PC-9 (cell line): ENCODE results near the gene FA2H. TPM values are rescaled to one million over a fixed set of nuclear protein-coding genes. Genes with fewer than 3 reads are reported as not detected.

ENCODE experiments used
- BruUV-seq: library from RNA; stranded (reverse); fragments of 400-500 nt; replicated peaks from 2 replicates; lab custom pipeline; 2021; lab: Mats Ljungman, UMichigan
- CTCF ChIA-PET: fragments of 300-600 bp; sonication (Branson Sonifier 250); formaldehyde crosslinking; loops from one replicate; lab custom pipeline; 2022; ENCODE audit warnings: antibody characterized with exemption; lab: Charles Lee
- POLR2A ChIA-PET: fragments of 300-600 bp; sonication (Branson Sonifier 250); formaldehyde crosslinking; loops from one replicate; lab custom pipeline; 2022; ENCODE audit warnings: antibody characterized with exemption; ENCODE audit not compliant: unreplicated experiment; lab: Charles Lee
- DNase-seq, 2 experiments: peaks; one replicate each; pipeline versions ENCODE4 v3.0.0 to v3.0.0-alpha.2; 2015 to 2022; ENCODE audit warnings: mixed read lengths in 1 of 2
- H2AFZ ChIP-seq: fragments of 200-600 bp; sonication (generic); 2 replicates; pipeline ENCODE4 v1.8.1; 2017; ENCODE audit warnings: antibody characterized with exemption
- H3F3A ChIP-seq: fragments of 200-600 bp; sonication (generic); 2 replicates; pipeline ENCODE4 v1.8.1; 2017; ENCODE audit warnings: antibody characterized with exemption, mild to moderate bottlenecking, low read depth; ENCODE audit not compliant: insufficient read depth
- H3K27ac ChIP-seq: fragments of 200-600 bp; sonication (generic); 2 replicates; pipeline ENCODE4 v1.6.1; 2016; ENCODE audit warnings: mixed run types
- H3K27me3 ChIP-seq: fragments of 200-600 bp; sonication (generic); 2 replicates; pipeline ENCODE4 v1.6.1; 2016; ENCODE audit warnings: low read depth, mixed run types; ENCODE audit not compliant: insufficient read depth
- H3K36me3 ChIP-seq: fragments of 200-600 bp; sonication (generic); 2 replicates; pipeline ENCODE4 v1.6.1; 2016; ENCODE audit warnings: low read depth, mixed run types
- H3K4me1 ChIP-seq: fragments of 200-600 bp; sonication (generic); replicated peaks from 2 replicates; pipeline ENCODE4 v1.6.1; 2016; ENCODE audit warnings: mixed run types; ENCODE audit not compliant: insufficient read depth
- H3K4me2 ChIP-seq: fragments of 200-600 bp; sonication (generic); 2 replicates; pipeline ENCODE4 v1.6.1; 2017; ENCODE audit warnings: mixed run types
- H3K4me3 ChIP-seq: fragments of 200-600 bp; sonication (generic); 2 replicates; pipeline ENCODE4 v1.6.1; 2016; ENCODE audit warnings: mixed run types
- H3K79me2 ChIP-seq: fragments of 200-600 bp; sonication (generic); 2 replicates; pipeline ENCODE4 v1.6.1; 2017; ENCODE audit warnings: low read depth, mixed run types
- H3K9me2 ChIP-seq: fragments of 200-600 bp; sonication (generic); 2 replicates; pipeline ENCODE4 v1.8.1; 2017; ENCODE audit warnings: mild to moderate bottlenecking; ENCODE audit not compliant: insufficient read depth
- H3K9me3 ChIP-seq: fragments of 200-600 bp; sonication (generic); 2 replicates; pipeline ENCODE4 v1.8.1; 2016; ENCODE audit warnings: low read depth; ENCODE audit not compliant: insufficient read depth
- H4K20me1 ChIP-seq: fragments of 200-600 bp; sonication (generic); 2 replicates; pipeline ENCODE4 v1.8.1; 2017; ENCODE audit not compliant: insufficient read depth
- CTCF ChIP-seq: fragments of 200-600 bp; sonication (generic); conservative IDR thresholded peaks from 2 replicates; pipeline ENCODE4 v1.6.1; 2017; ENCODE audit warnings: mixed run types, antibody characterized with exemption, mild to moderate bottlenecking, moderate library complexity
- EZH2 ChIP-seq: fragments of 200-600 bp; sonication (generic); IDR thresholded peaks from 2 replicates; pipeline ENCODE4 v1.8.0; 2017; ENCODE audit warnings: antibody characterized with exemption, low read depth
- intact Hi-C: fragments of 100-400 bp; cut with micrococcal nuclease; formaldehyde crosslinking; loops from one replicate; pipeline ENCODE4 v1.10.0; 2022; ENCODE audit not compliant: unreplicated experiment
- total RNA-seq: library from RNA; stranded (reverse); gene quantifications from 2 replicates; pipeline ENCODE4 v1.2.3, GENCODE V29; 2021

FA2H gene
- total RNA-seq, 1 experiment from 2014 or later: 3.5 TPM

GRCh38 chr16:74727903-74728302 is 46.7 kb downstream of the FA2H start:
- Histone ChIP-seq H3K36me3 (no peaks in the 10 kb centered on the region), H3F3A (peaks cover 23% of the 10 kb centered on the region), H3K9me2 (no peaks in the 10 kb centered on the region), H3K79me2 (no peaks in the 10 kb centered on the region), H3K4me2 (no peak overlapping the region), H3K27ac (no peak overlapping the region), H2AFZ (no peak overlapping the region), H3K27me3 (no peaks in the 10 kb centered on the region), H4K20me1 (no peaks in the 10 kb centered on the region), H3K9me3 (peaks cover 3% of the 10 kb centered on the region; the same call in 1 of the 2 replicates), H3K4me3 (no peak overlapping the region), H3K4me1 (peaks cover 24% of the 10 kb centered on the region)
- POLR2A ChIA-PET: interaction anchor here (0.7 kb wide), 1 partner anchor 41 kb away, joined by 3 read pairs; no protein-coding TSS in a partner anchor
- CTCF ChIA-PET: no interaction called here
- no peak for DNase-seq
- intact Hi-C loops: no loop called here
- no TSS peak for BruUV-seq
- TF ChIP-seq CTCF (no peak), EZH2 (no peak)

- POLR2A ChIA-PET: no interaction called here
- no peaks in the 10 kb centered on the region for H3K27me3 ChIP-seq
- DNase-seq: no peak
Measured at GRCh38 chr16:74726716-74727115, 47.9 kb downstream of the FA2H start.

GRCh38 chr16:74725651-74726455 is 48.8 kb downstream of the FA2H start:
- no peaks in the 10 kb centered on the region for H3K9me2 ChIP-seq
- no peak for DNase-seq
- ChIA-PET POLR2A (no interaction called here), CTCF (interaction anchor here (0.6 kb wide), 1 partner anchor 476 kb away, joined by 10 read pairs; no protein-coding TSS in a partner anchor)
- BruUV-seq: no TSS peak
- H4K20me1 ChIP-seq: no peaks in the 10 kb centered on the region
- TF ChIP-seq EZH2 (no peak), CTCF (no peak)
- no peak overlapping the region for H3K4me2 ChIP-seq
- H3K27me3 ChIP-seq: no peaks in the 10 kb centered on the region
- no peak overlapping the region for H3K27ac ChIP-seq
- no peaks in the 10 kb centered on the region for H3K79me2 ChIP-seq
- no peak overlapping the region for H2AFZ ChIP-seq
- H3F3A ChIP-seq: peaks cover 16% of the 10 kb centered on the region
- intact Hi-C loops: no loop called here
- H3K4me3 ChIP-seq: no peak overlapping the region
- no peaks in the 10 kb centered on the region for H3K36me3 ChIP-seq
- H3K9me3 ChIP-seq: peaks cover 3% of the 10 kb centered on the region; the same call in 1 of the 2 replicates
- peaks cover 18% of the 10 kb centered on the region for H3K4me1 ChIP-seq

More at GRCh38 chr16:74726716-74727115, 47.9 kb downstream of the FA2H start:
- Histone ChIP-seq H3K36me3 (no peaks in the 10 kb centered on the region), H3K27ac (no peak overlapping the region), H2AFZ (no peak overlapping the region), H3K4me2 (no peak overlapping the region), H3F3A (peaks cover 23% of the 10 kb centered on the region), H3K4me3 (no peak overlapping the region), H3K9me2 (no peaks in the 10 kb centered on the region), H3K4me1 (peaks cover 24% of the 10 kb centered on the region), H4K20me1 (no peaks in the 10 kb centered on the region), H3K79me2 (no peaks in the 10 kb centered on the region), H3K9me3 (peaks cover 3% of the 10 kb centered on the region; the same call in 1 of the 2 replicates)
- TF ChIP-seq CTCF: peak; percentile 73
- no peak for TF ChIP-seq EZH2
- BruUV-seq: no TSS peak
- CTCF ChIA-PET: no interaction called here
- intact Hi-C loops: no loop called here
